ENCODE data around the gene SLC26A9.

The SLC26A9 gene

GRCh38 chr1:205920861-205921569 is 22.2 kb downstream of the SLC26A9 start:
- no peak for DNase-seq (ENCODE audit: low spot score)
- no peak for TF ChIP-seq CTCF (IDR thresholded peaks at IDR 0.05; ENCODE audit: extremely low read depth, missing control alignments)

- no peak for TF ChIP-seq CTCF (IDR thresholded peaks at IDR 0.05; ENCODE audit: extremely low read depth, missing control alignments)
- no peak for DNase-seq (ENCODE audit: low spot score)
Observed at GRCh38 chr1:205920159-205920558, 23.1 kb downstream of the SLC26A9 start.

GRCh38 chr1:205918955-205919746 is 24.1 kb downstream of the SLC26A9 start:
- TF ChIP-seq CTCF (IDR thresholded peaks at IDR 0.05; ENCODE audit: extremely low read depth, missing control alignments) = peak; percentile 90
- peak; percentile 77 for DNase-seq (ENCODE audit: low spot score)

- no peak for DNase-seq (ENCODE audit: low spot score)
- TF ChIP-seq CTCF (IDR thresholded peaks at IDR 0.05; ENCODE audit: extremely low read depth, missing control alignments) = no peak
Observed at GRCh38 chr1:205917466-205918238, 25.6 kb downstream of the SLC26A9 start.

- TF ChIP-seq CTCF (IDR thresholded peaks at IDR 0.05; ENCODE audit: extremely low read depth, missing control alignments) = no peak
- no peak for DNase-seq (ENCODE audit: low spot score)
Observed at GRCh38 chr1:205916541-205916940, 26.7 kb downstream of the SLC26A9 start.

- no peak for DNase-seq (ENCODE audit: low spot score)
- no peak for TF ChIP-seq CTCF (IDR thresholded peaks at IDR 0.05; ENCODE audit: extremely low read depth, missing control alignments)
Observed at GRCh38 chr1:205915354-205915990, 27.8 kb downstream of the SLC26A9 start.
